GM10266 (cell line): ENCODE data around the gene SERPIND1.

Experiments
- DNase-seq: peaks from one replicate; pipeline ENCODE4 v3.0.0; 2012; ENCODE audit errors: extremely low spot score
- CTCF ChIP-seq: IDR thresholded peaks from 2 replicates; pipeline ENCODE4 v1.5.1; 2012; ENCODE audit warnings: mild to moderate bottlenecking, low read depth; ENCODE audit not compliant: control insufficient read depth, insufficient read depth; ENCODE audit errors: missing control alignments

The SERPIND1 gene

DNA sequence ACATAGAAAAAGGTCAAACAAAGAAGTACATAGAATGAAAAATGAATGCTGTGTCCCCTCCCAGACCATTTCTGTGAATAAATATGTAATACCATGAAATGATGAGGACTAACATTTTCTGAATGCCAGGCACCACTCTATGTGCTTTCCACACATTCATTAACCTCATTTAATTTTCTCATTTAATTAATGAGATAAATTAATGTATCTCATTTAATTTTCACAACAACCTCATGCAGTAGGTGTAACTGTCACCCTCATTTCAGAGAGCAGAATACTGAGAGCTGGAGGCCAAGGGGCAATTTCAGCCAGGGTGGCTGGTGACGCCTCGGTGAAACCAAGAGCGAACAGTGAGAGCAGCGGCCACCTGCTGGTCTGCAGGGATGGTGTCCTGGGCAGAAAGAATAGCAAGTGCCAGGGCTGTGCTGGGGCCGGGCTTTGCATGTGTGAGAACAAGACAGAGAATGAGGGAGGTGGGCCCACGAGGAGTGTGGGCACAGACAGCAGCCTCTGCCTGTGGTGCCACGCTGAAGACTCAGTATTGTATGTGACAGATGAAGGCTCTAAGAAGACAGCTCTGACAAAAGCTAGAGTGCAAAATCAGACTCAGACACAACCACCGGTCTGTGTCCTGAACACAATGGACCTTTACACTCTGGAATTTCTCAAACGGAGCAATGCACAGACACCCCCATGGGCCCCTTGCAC, 1.8 kb upstream of the SERPIND1 start:
- no peak for TF ChIP-seq CTCF
- no peak for DNase-seq

- no peak for DNase-seq
- no peak for TF ChIP-seq CTCF
These were observed 969 bp downstream of the SERPIND1 start for GRCh38 chr22:20774882-20775281.

DNA sequence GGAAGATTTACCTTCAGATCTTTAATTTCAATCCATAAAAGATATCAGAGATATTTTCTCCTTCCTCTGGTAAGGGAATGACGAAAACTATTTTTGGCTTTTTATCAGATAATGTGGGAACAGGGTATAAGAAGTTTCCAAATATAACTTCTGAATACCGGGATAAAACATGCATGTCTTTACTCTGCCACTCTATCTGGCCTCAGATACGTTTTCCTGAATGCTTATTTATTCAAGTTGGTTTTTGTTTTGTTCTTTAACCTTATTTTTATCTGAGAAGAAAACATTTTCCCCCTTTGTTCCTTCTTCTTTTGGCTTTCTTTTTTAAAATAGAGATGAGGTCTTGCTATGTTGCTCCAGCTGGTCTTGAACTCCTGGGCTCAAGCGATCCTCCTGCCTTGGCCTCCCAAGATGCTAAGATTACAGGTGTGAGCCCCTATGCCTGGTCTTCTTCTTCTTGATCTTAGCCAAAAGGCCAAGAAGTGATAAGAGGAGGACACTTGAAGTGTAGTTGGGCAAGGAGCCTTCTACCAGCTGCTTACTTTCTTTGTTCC, 1.5 kb downstream of the SERPIND1 start:
- TF ChIP-seq CTCF: no peak
- DNase-seq: no peak

DNA sequence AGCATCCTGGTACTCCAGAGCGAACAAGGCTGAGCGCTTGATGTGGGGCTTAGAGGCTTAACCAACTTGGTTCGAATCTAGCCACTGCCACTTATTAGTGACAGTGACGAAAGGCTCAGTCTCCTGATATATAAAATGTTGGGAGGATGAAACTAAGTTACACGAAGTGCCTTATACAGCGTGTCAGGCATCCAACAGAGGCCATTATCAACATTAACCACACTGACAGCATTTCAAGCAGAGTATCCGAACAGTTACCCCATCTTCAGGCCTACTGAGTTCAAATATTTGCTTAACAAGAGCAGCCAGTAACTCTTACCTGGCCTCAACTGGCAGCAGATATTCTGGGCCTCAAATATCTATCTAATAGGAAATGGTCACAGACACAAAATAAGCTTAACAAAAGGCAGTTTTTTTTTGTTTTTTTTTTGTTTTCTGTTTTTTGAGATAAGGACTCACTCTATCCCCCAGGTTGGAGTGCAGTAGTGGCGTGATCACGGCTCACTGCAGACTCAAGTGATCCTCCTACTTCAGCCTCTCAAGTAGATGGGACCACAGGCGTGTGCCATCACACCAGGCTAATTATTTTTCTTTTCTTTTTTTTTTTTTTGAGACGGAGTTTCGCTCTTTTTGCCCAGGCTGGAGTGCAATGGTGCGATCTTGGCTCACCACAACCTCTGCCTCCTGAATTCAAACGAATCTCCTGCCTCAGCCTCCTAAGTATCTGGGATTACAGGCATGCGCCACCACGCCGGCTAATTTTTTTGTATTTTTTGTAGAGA, 2.9 kb downstream of the SERPIND1 start:
- DNase-seq: no peak
- TF ChIP-seq CTCF: no peak

- no peak for TF ChIP-seq CTCF
- DNase-seq: no peak
These were observed 3.7 kb downstream of the SERPIND1 start for GRCh38 chr22:20777420-20778177.

GRCh38 chr22:20779014-20779817, 5.3 kb downstream of the SERPIND1 start:
- no peak for TF ChIP-seq CTCF
- no peak for DNase-seq
